Measurements from ENCODE around the gene CCDC127. TPM values are rescaled to one million over a fixed set of nuclear protein-coding genes. Genes with fewer than 3 reads are reported as not detected.

Gene CCDC127
- total RNA-seq, 2 experiments from 2014 or later: 1.9 to 2.8 TPM

DNA sequence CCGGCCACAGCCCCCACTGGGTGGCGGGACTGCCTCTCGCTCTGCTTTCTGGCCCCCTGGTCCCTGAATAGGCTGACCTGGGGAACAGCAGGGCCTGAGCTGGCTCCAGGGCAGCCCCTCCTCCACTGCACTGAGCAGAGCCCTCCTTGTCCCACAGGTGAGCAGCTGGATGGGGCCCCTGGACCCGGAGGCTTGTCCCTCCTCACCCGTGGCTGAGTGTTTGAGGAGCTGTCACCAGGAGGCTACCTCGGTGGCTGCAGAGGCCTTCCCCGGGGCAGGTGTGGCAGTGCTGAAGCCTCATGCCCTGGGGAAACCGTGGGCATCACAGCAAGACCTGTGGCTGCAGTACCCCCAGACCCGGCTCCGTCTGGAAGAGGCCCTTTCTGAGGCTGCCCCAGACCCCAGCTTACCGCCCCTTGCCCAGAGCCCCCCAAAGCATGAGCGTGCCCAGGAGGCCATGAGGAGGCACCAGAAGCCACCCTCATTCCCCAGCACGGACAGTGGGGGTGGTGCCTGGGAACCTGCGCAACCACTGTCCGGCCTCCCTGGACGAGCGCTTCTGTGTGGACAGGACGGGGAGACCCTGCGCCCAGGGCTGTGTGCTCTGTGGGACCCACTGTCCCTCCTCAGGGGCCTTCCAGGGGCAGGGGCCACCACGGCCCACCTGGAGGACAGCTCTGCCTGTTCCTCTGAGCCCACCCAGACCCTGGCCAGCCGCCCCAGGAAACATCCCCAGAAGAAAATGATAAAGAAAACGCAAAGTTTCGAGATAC is 55.2 kb downstream of the CCDC127 start:
- H3K27me3 ChIP-seq (ENCODE audit: control insufficient read depth in 1 of 2, insufficient read depth in 2 of 2, low read length in 2 of 2): peaks cover 4 to 12% of the 10 kb centered on the region in 2 experiments
- H3K27ac ChIP-seq (ENCODE audit: low read depth in 1 of 2, low read length in 2 of 2): no peak overlapping the region
- CTCF ChIA-PET: no interaction called here
- TF ChIP-seq, protein P1, sequence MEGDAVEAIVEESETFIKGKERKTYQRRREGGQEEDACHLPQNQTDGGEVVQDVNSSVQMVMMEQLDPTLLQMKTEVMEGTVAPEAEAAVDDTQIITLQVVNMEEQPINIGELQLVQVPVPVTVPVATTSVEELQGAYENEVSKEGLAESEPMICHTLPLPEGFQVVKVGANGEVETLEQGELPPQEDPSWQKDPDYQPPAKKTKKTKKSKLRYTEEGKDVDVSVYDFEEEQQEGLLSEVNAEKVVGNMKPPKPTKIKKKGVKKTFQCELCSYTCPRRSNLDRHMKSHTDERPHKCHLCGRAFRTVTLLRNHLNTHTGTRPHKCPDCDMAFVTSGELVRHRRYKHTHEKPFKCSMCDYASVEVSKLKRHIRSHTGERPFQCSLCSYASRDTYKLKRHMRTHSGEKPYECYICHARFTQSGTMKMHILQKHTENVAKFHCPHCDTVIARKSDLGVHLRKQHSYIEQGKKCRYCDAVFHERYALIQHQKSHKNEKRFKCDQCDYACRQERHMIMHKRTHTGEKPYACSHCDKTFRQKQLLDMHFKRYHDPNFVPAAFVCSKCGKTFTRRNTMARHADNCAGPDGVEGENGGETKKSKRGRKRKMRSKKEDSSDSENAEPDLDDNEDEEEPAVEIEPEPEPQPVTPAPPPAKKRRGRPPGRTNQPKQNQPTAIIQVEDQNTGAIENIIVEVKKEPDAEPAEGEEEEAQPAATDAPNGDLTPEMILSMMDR (IDR thresholded peaks at IDR 0.05): no peak
- POLR2A ChIA-PET: no interaction called here
- Mint-ChIP-seq H3K4me3 (no peak overlapping the region), H3K27ac (no peak overlapping the region), H3K4me1 (ENCODE audit: low read depth) (no peaks in the 10 kb centered on the region), H3K9me3 (no peaks in the 10 kb centered on the region), H3K36me3 (ENCODE audit: low read depth) (no peaks in the 10 kb centered on the region), H3K27me3 (peaks cover 21% of the 10 kb centered on the region)
- H3K9me3 ChIP-seq (ENCODE audit: control insufficient read depth in 1 of 2, insufficient read depth in 1 of 2, low read length in 2 of 2): peaks cover 0 to 12% of the 10 kb centered on the region in 2 experiments
- H3K36me3 ChIP-seq (ENCODE audit: insufficient read depth, low read length): no peaks in the 10 kb centered on the region
- DNase-seq: peak in 1 of 14 experiments; percentile 29
- no peak for ATAC-seq (ENCODE audit: poor library complexity)
- no peaks in the 10 kb centered on the region for H3K4me1 ChIP-seq (ENCODE audit: insufficient read depth, low read length)
- no peak overlapping the region for H3K4me3 ChIP-seq (ENCODE audit: low read length)
- intact Hi-C loops (cut with DNase I, micrococcal nuclease): no loop called here

DNA sequence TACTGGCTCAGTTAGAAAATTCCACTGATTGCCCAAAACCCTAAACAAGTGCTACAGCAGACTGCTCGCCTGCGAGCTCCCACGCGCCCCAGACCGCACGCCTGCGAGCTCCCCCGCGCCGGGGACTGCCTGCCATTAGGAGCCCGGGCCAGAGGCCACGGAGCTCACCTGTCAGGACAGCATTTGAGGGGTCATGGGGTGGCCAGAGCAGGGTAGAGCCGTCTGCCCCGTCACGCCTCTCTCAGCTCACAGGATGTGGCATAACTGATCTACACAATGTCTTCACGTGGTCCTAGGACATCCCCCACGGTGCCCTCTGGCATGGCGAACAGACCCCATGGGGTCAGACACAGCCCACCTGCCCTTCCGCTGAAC is 55.8 kb downstream of the CCDC127 start:
- Histone ChIP-seq H3K4me1 (ENCODE audit: insufficient read depth, low read length) (no peaks in the 10 kb centered on the region), H3K9me3 (ENCODE audit: control insufficient read depth in 1 of 2, insufficient read depth in 1 of 2, low read length in 2 of 2) (peaks cover 0 to 12% of the 10 kb centered on the region in 2 experiments), H3K27me3 (ENCODE audit: control insufficient read depth in 1 of 2, insufficient read depth in 2 of 2, low read length in 2 of 2) (peaks cover 4 to 12% of the 10 kb centered on the region in 2 experiments), H3K36me3 (ENCODE audit: insufficient read depth, low read length) (no peaks in the 10 kb centered on the region), H3K4me3 (ENCODE audit: low read length) (no peak overlapping the region), H3K27ac (ENCODE audit: low read depth in 1 of 2, low read length in 2 of 2) (no peak overlapping the region)
- no peaks in the 10 kb centered on the region for H3K4me1 Mint-ChIP-seq (ENCODE audit: low read depth)
- intact Hi-C loops (cut with DNase I, micrococcal nuclease): no loop called here
- ChIA-PET POLR2A (no interaction called here), CTCF (no interaction called here)
- TF ChIP-seq, protein P1 (IDR thresholded peaks at IDR 0.05): no peak
- H3K4me3 Mint-ChIP-seq: no peak overlapping the region
- peaks cover 21% of the 10 kb centered on the region for H3K27me3 Mint-ChIP-seq
- ATAC-seq (ENCODE audit: poor library complexity) (no peak), DNase-seq (peak in 1 of 14 experiments; percentile 25)
- no peak overlapping the region for H3K27ac Mint-ChIP-seq
- no peaks in the 10 kb centered on the region for H3K36me3 Mint-ChIP-seq (ENCODE audit: low read depth)
- no peaks in the 10 kb centered on the region for H3K9me3 Mint-ChIP-seq

DNA sequence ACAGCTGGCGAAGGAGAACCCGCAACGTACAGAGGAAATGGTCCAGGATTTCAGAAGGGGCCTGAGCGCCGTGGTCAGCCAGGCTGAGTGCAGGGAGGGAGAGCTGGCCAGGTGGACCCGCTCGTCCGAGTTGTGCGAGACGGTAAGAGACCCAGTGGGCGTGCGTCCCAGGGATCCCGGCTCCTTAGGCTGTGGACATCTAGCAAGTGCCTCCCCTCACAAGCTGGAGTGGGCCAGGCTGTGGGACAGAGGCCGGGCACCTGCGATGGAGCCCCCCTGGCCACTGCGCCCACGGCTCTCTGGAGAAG is 56.2 kb downstream of the CCDC127 start:
- peaks cover 21% of the 10 kb centered on the region for H3K27me3 Mint-ChIP-seq

More for the DNA sequence above, 56.2 kb downstream of the CCDC127 start:
- POLR2A ChIA-PET: no interaction called here
- CTCF ChIA-PET: no interaction called here
- no peaks in the 10 kb centered on the region for H3K4me1 Mint-ChIP-seq (ENCODE audit: low read depth)
- TF ChIP-seq, protein P1 (IDR thresholded peaks at IDR 0.05): no peak
- H3K4me3 Mint-ChIP-seq: no peak overlapping the region
- no peaks in the 10 kb centered on the region for H3K9me3 Mint-ChIP-seq
- H3K36me3 Mint-ChIP-seq (ENCODE audit: low read depth): no peaks in the 10 kb centered on the region
- no peaks in the 10 kb centered on the region for H3K4me1 ChIP-seq (ENCODE audit: insufficient read depth, low read length)
- no peaks in the 10 kb centered on the region for H3K36me3 ChIP-seq (ENCODE audit: insufficient read depth, low read length)
- H3K27ac ChIP-seq (ENCODE audit: low read depth in 1 of 2, low read length in 2 of 2): no peak overlapping the region
- intact Hi-C loops (cut with DNase I, micrococcal nuclease): no loop called here
- no peak overlapping the region for H3K27ac Mint-ChIP-seq
- ATAC-seq (ENCODE audit: poor library complexity): no peak
- H3K9me3 ChIP-seq (ENCODE audit: control insufficient read depth in 1 of 2, insufficient read depth in 1 of 2, low read length in 2 of 2): peaks cover 0 to 12% of the 10 kb centered on the region in 2 experiments
- H3K4me3 ChIP-seq (ENCODE audit: low read length): no peak overlapping the region
- H3K27me3 ChIP-seq (ENCODE audit: control insufficient read depth in 1 of 2, insufficient read depth in 2 of 2, low read length in 2 of 2): peaks cover 4 to 12% of the 10 kb centered on the region in 2 experiments
- peak in 1 of 14 experiments; percentile 10 for DNase-seq
